Ovary (tissue), 3 donors: Measurements from ENCODE around the gene AJUBA.

Experiments
- EP300 ChIP-seq: sonication (generic); formaldehyde crosslinking; IDR thresholded peaks from one replicate; pipeline ENCODE4 v1.6.1; 2017; ENCODE audit warnings: antibody characterized with exemption
- POLR2A ChIP-seq: fragments of 450-650 bp; IDR thresholded peaks from one replicate; pipeline ENCODE4 v1.6.1; 2017; ENCODE audit warnings: antibody characterized with exemption, mild to moderate bottlenecking, moderate library complexity
- TF ChIP-seq, protein P1 (sequence below), 3 donors: fragments of 450-650 bp in 2 of 3; fragments of 200-600 bp in 1 of 3; IDR thresholded peaks; one replicate each; pipeline versions ENCODE4 v1.5.1 to v1.8.0; 2016 to 2022; ENCODE audit warnings: antibody characterized with exemption in 3 of 3, mild to moderate bottlenecking in 1 of 3
- donor health status: DM: no; HTN: no; CAD: no.

DNA sequence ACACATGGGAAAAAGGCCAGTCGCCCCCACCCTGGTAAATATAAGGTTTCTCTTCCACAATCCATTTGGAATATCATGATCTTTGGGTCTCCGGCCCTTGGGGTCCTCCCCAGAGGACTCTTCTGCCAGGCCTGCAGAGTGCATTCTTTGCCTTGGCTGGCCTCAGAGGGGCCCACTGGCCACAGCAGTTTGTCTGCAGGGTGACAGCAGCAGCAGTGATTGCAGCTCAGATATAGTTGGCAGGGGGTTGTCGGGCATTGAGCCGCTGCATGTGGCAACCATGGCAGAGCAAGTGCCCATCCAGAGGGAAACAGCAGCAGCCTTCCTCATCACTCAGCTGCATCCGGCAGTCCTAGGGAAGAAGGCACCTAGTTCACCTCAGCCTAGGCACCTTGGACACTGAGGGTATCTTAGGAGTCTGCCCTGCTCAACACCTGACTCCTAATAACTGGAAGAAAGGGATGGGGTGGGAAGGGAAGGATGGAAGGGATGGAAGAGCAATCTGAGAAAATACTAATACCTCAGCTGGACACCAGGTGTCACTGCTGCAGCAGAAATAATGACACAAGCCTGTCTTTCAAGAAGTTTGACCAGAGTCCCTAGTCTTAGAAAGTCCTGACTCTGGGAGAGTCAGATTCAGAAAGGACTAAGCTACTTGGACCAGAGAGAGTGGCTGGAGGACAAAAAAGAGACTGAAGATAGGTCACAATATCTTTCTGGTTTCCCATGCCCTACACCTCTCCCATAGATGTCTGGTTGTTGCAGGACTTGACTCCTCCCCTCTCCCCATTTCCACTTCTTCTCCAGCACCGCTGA, 8.9 kb downstream of the AJUBA start:
- no peak for TF ChIP-seq POLR2A
- TF ChIP-seq, protein P1, sequence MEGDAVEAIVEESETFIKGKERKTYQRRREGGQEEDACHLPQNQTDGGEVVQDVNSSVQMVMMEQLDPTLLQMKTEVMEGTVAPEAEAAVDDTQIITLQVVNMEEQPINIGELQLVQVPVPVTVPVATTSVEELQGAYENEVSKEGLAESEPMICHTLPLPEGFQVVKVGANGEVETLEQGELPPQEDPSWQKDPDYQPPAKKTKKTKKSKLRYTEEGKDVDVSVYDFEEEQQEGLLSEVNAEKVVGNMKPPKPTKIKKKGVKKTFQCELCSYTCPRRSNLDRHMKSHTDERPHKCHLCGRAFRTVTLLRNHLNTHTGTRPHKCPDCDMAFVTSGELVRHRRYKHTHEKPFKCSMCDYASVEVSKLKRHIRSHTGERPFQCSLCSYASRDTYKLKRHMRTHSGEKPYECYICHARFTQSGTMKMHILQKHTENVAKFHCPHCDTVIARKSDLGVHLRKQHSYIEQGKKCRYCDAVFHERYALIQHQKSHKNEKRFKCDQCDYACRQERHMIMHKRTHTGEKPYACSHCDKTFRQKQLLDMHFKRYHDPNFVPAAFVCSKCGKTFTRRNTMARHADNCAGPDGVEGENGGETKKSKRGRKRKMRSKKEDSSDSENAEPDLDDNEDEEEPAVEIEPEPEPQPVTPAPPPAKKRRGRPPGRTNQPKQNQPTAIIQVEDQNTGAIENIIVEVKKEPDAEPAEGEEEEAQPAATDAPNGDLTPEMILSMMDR (IDR thresholded peaks at IDR 0.05), result peak; percentile 46 to 56 (median 50)
- TF ChIP-seq EP300, result no peak
